GM23338 (cell line): Measurements from ENCODE around the gene DUSP10. TPM values are rescaled to one million over a fixed set of nuclear protein-coding genes. Genes with fewer than 3 reads are reported as not detected.

Experiments used
- ATAC-seq: fragments of 200-7000 bp; cut with Tn5 transposase; 3 replicates; pipeline ENCODE4 v1.9.1; 2020
- DNase-seq: peaks from one replicate; pipeline ENCODE4 v3.0.0-alpha.2; 2015; ENCODE audit warnings: low spot score
- H2AFZ ChIP-seq: fragments of 200-600 bp; sonication (generic); 2 replicates; pipeline ENCODE4 v1.8.0; 2016; ENCODE audit warnings: antibody characterized with exemption, mild to moderate bottlenecking, moderate library complexity
- H3F3A ChIP-seq: fragments of 200-600 bp; sonication (generic); replicated peaks from 2 replicates; pipeline ENCODE4 v1.8.0; 2017; ENCODE audit warnings: antibody characterized with exemption, mixed run types, low read depth
- H3K27ac ChIP-seq: fragments of 200-600 bp; sonication (generic); 2 replicates; pipeline ENCODE4 v1.6.1; 2016; ENCODE audit warnings: low read depth
- H3K27me3 ChIP-seq: fragments of 200-600 bp; sonication (generic); 2 replicates; pipeline ENCODE4 v1.8.0; 2016; ENCODE audit warnings: mild to moderate bottlenecking, mixed run types, moderate library complexity; ENCODE audit not compliant: insufficient read depth
- H3K36me3 ChIP-seq: fragments of 200-600 bp; sonication (generic); 2 replicates; pipeline ENCODE4 v1.8.0; 2016; ENCODE audit warnings: mild to moderate bottlenecking; ENCODE audit not compliant: insufficient read depth
- H3K4me1 ChIP-seq: fragments of 200-600 bp; sonication (generic); 2 replicates; pipeline ENCODE4 v1.8.0; 2016; ENCODE audit warnings: mild to moderate bottlenecking, moderate library complexity; ENCODE audit not compliant: insufficient read depth
- H3K4me2 ChIP-seq: fragments of 200-600 bp; sonication (generic); 2 replicates; pipeline ENCODE4 v1.7.1; 2017; ENCODE audit warnings: mixed run types
- H3K4me3 ChIP-seq: fragments of 200-600 bp; sonication (generic); 2 replicates; pipeline ENCODE4 v1.6.1; 2016; ENCODE audit warnings: mixed run types
- H3K79me2 ChIP-seq: fragments of 200-600 bp; sonication (generic); replicated peaks from 2 replicates; pipeline ENCODE4 v1.8.0; 2017; ENCODE audit warnings: mild to moderate bottlenecking; ENCODE audit not compliant: insufficient read depth
- H3K9me2 ChIP-seq: fragments of 200-600 bp; sonication (generic); 2 replicates; pipeline ENCODE4 v1.8.0; 2017; ENCODE audit not compliant: insufficient read depth
- H4K20me1 ChIP-seq: fragments of 200-600 bp; sonication (generic); replicated peaks from 2 replicates; pipeline ENCODE4 v1.8.0; 2017; ENCODE audit warnings: mild to moderate bottlenecking; ENCODE audit not compliant: insufficient read depth
- H3K27ac Mint-ChIP-seq: 2 replicates; pipeline ENCODE4 v1.8.0; 2020; ENCODE audit warnings: inconsistent platforms, mild to moderate bottlenecking, moderate library complexity, mixed read lengths
- H3K27me3 Mint-ChIP-seq: 3 replicates; pipeline ENCODE4 v1.8.0; 2022; ENCODE audit warnings: low read depth, mild to moderate bottlenecking, moderate library complexity, mixed read lengths, inconsistent platforms; ENCODE audit not compliant: insufficient read depth, poor library complexity
- H3K36me3 Mint-ChIP-seq: 3 replicates; pipeline ENCODE4 v1.8.0; 2021; ENCODE audit warnings: low read depth, mild to moderate bottlenecking, inconsistent platforms, moderate library complexity, mixed read lengths
- H3K4me1 Mint-ChIP-seq: 3 replicates; pipeline ENCODE4 v1.8.0; 2020; ENCODE audit warnings: mild to moderate bottlenecking, inconsistent platforms, mixed read lengths
- H3K4me3 Mint-ChIP-seq: 3 replicates; pipeline ENCODE4 v1.8.0; 2021; ENCODE audit warnings: moderate library complexity, mild to moderate bottlenecking, inconsistent platforms, mixed read lengths
- H3K9me3 Mint-ChIP-seq: 3 replicates; pipeline ENCODE4 v1.8.0; 2020; ENCODE audit warnings: moderate library complexity, mild to moderate bottlenecking, inconsistent platforms, mixed read lengths
- CREB1 ChIP-seq: fragments of 250-450 bp; sonication (Bioruptor Pico); IDR thresholded peaks from 2 replicates; pipeline ENCODE4 v1.5.0; 2020; ENCODE audit warnings: low read depth, mild to moderate bottlenecking, moderate library complexity
- EZH2phosphoT487 ChIP-seq: fragments of 200-600 bp; sonication (generic); IDR thresholded peaks from one replicate; pipeline ENCODE4 v1.8.1; 2018; ENCODE audit warnings: antibody characterized with exemption; ENCODE audit not compliant: unreplicated experiment
- JUNB ChIP-seq: IDR thresholded peaks from one replicate; pipeline ENCODE4 v1.6.1; 2016; ENCODE audit warnings: antibody characterized with exemption; ENCODE audit not compliant: unreplicated experiment
- NANOG ChIP-seq: IDR thresholded peaks from 2 replicates; pipeline ENCODE4 v1.6.1; 2016; ENCODE audit warnings: antibody characterized with exemption, borderline replicate concordance
- POLR2AphosphoS5 ChIP-seq: IDR thresholded peaks from 2 replicates; pipeline ENCODE4 v1.6.1; 2016; ENCODE audit warnings: antibody characterized with exemption, low read depth
- STAT1 ChIP-seq: IDR thresholded peaks from one replicate; pipeline ENCODE4 v1.6.1; 2016; ENCODE audit warnings: antibody characterized with exemption; ENCODE audit not compliant: unreplicated experiment
- ZNF114 ChIP-seq: fragments of 250-450 bp; sonication (Bioruptor Pico); IDR thresholded peaks from 2 replicates; pipeline ENCODE4 v1.5.0; 2020; ENCODE audit warnings: mild to moderate bottlenecking, moderate library complexity
- ZNF331 ChIP-seq: fragments of 250-450 bp; sonication (Bioruptor Pico); IDR thresholded peaks from 2 replicates; pipeline ENCODE4 v1.5.0; 2020; ENCODE audit warnings: low read depth, mild to moderate bottlenecking, moderate library complexity
- polyA plus RNA-seq: library from polyadenylated mRNA; unstranded; fragments of >200 nt; fragmentation: Nextera tagmentation; extraction: Ambion mirVana; gene quantifications from 2 replicates; pipeline ENCODE4 v1.2.1, GENCODE V29; 2016
- total RNA-seq: library from RNA; depleted of rRNA; stranded (reverse); fragments of >200 nt; shearing (Covaris generic); gene quantifications from 2 replicates; pipeline ENCODE4 v1.2.3, GENCODE V29; 2014
- TF ChIP-seq, protein P1 (sequence below): IDR thresholded peaks from 2 replicates; pipeline ENCODE4 v1.6.1; 2016; ENCODE audit warnings: antibody characterized with exemption
- TF ChIP-seq, protein P2 (sequence below): IDR thresholded peaks from one replicate; pipeline ENCODE4 v1.6.1; 2018; ENCODE audit warnings: antibody characterized with exemption; ENCODE audit not compliant: unreplicated experiment
- TF ChIP-seq, protein P3 (sequence below): fragments of 250-450 bp; sonication (Bioruptor Pico); IDR thresholded peaks from 2 replicates; pipeline ENCODE4 v1.5.0; 2020; ENCODE audit warnings: mild to moderate bottlenecking, moderate library complexity
- TF ChIP-seq, protein P4 (sequence below), 2 experiments: fragments of 200-600 bp in 1 of 2; sonication (generic) in 1 of 2; conservative IDR thresholded peaks; 2 replicates each; pipeline versions ENCODE4 v1.5.1 to v1.6.1; 2016 to 2017; ENCODE audit warnings: antibody characterized with exemption in 2 of 2, low read depth in 2 of 2, mild to moderate bottlenecking in 2 of 2, moderate library complexity in 1 of 2

DUSP10 gene
- total and polyA plus RNA-seq, 2 experiments from 2014 or later, result 1.5 to 1.6 TPM

DNA sequence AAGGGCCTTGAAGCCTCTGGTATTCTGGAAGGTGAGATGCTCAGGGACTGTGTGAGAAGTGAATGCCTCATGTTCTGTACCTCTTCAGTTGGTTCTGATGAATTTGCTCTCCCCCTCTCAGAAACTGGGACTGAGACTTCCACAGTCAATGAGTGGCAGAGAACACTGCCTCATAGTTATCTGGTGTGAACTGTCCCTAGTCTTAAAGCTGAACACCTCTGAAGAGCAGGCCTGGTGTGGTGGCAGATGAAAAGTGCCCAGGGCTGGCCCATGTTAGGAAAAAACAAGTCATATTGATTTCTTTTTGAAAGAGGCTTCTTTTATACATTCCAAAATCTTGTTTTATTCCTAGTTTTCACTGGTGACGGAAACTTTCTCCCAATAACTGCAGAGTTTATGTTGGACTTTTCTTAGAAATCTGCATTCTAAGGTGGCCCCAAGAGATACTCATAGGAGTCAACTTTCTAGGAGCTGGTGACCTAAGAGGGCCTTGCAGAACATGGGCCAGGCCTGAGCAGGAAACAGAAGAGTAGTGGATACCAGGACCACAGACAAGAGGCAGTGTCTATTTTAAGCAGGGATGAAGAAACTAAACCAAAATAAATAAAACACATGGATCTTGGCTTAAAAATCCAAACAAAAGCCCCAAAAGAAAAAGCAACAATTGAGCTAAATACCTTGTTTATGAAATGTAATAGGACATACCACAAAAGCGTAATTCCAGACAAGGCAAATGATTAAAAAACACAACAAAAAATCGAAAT, 19.5 kb downstream of the DUSP10 start:
- TF ChIP-seq, protein P1, sequence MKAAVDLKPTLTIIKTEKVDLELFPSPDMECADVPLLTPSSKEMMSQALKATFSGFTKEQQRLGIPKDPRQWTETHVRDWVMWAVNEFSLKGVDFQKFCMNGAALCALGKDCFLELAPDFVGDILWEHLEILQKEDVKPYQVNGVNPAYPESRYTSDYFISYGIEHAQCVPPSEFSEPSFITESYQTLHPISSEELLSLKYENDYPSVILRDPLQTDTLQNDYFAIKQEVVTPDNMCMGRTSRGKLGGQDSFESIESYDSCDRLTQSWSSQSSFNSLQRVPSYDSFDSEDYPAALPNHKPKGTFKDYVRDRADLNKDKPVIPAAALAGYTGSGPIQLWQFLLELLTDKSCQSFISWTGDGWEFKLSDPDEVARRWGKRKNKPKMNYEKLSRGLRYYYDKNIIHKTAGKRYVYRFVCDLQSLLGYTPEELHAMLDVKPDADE, result no peak
- TF ChIP-seq POLR2AphosphoS5 (no peak), ZNF331 (CRISPR knock-in tag) (no peak), JUNB (no peak), ZNF114 (CRISPR knock-in tag) (no peak), STAT1 (no peak), CREB1 (CRISPR knock-in tag) (no peak), NANOG (no peak), EZH2phosphoT487 (no peak)
- TF ChIP-seq, protein P2, sequence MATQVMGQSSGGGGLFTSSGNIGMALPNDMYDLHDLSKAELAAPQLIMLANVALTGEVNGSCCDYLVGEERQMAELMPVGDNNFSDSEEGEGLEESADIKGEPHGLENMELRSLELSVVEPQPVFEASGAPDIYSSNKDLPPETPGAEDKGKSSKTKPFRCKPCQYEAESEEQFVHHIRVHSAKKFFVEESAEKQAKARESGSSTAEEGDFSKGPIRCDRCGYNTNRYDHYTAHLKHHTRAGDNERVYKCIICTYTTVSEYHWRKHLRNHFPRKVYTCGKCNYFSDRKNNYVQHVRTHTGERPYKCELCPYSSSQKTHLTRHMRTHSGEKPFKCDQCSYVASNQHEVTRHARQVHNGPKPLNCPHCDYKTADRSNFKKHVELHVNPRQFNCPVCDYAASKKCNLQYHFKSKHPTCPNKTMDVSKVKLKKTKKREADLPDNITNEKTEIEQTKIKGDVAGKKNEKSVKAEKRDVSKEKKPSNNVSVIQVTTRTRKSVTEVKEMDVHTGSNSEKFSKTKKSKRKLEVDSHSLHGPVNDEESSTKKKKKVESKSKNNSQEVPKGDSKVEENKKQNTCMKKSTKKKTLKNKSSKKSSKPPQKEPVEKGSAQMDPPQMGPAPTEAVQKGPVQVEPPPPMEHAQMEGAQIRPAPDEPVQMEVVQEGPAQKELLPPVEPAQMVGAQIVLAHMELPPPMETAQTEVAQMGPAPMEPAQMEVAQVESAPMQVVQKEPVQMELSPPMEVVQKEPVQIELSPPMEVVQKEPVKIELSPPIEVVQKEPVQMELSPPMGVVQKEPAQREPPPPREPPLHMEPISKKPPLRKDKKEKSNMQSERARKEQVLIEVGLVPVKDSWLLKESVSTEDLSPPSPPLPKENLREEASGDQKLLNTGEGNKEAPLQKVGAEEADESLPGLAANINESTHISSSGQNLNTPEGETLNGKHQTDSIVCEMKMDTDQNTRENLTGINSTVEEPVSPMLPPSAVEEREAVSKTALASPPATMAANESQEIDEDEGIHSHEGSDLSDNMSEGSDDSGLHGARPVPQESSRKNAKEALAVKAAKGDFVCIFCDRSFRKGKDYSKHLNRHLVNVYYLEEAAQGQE, result no peak
- TF ChIP-seq, protein P3, sequence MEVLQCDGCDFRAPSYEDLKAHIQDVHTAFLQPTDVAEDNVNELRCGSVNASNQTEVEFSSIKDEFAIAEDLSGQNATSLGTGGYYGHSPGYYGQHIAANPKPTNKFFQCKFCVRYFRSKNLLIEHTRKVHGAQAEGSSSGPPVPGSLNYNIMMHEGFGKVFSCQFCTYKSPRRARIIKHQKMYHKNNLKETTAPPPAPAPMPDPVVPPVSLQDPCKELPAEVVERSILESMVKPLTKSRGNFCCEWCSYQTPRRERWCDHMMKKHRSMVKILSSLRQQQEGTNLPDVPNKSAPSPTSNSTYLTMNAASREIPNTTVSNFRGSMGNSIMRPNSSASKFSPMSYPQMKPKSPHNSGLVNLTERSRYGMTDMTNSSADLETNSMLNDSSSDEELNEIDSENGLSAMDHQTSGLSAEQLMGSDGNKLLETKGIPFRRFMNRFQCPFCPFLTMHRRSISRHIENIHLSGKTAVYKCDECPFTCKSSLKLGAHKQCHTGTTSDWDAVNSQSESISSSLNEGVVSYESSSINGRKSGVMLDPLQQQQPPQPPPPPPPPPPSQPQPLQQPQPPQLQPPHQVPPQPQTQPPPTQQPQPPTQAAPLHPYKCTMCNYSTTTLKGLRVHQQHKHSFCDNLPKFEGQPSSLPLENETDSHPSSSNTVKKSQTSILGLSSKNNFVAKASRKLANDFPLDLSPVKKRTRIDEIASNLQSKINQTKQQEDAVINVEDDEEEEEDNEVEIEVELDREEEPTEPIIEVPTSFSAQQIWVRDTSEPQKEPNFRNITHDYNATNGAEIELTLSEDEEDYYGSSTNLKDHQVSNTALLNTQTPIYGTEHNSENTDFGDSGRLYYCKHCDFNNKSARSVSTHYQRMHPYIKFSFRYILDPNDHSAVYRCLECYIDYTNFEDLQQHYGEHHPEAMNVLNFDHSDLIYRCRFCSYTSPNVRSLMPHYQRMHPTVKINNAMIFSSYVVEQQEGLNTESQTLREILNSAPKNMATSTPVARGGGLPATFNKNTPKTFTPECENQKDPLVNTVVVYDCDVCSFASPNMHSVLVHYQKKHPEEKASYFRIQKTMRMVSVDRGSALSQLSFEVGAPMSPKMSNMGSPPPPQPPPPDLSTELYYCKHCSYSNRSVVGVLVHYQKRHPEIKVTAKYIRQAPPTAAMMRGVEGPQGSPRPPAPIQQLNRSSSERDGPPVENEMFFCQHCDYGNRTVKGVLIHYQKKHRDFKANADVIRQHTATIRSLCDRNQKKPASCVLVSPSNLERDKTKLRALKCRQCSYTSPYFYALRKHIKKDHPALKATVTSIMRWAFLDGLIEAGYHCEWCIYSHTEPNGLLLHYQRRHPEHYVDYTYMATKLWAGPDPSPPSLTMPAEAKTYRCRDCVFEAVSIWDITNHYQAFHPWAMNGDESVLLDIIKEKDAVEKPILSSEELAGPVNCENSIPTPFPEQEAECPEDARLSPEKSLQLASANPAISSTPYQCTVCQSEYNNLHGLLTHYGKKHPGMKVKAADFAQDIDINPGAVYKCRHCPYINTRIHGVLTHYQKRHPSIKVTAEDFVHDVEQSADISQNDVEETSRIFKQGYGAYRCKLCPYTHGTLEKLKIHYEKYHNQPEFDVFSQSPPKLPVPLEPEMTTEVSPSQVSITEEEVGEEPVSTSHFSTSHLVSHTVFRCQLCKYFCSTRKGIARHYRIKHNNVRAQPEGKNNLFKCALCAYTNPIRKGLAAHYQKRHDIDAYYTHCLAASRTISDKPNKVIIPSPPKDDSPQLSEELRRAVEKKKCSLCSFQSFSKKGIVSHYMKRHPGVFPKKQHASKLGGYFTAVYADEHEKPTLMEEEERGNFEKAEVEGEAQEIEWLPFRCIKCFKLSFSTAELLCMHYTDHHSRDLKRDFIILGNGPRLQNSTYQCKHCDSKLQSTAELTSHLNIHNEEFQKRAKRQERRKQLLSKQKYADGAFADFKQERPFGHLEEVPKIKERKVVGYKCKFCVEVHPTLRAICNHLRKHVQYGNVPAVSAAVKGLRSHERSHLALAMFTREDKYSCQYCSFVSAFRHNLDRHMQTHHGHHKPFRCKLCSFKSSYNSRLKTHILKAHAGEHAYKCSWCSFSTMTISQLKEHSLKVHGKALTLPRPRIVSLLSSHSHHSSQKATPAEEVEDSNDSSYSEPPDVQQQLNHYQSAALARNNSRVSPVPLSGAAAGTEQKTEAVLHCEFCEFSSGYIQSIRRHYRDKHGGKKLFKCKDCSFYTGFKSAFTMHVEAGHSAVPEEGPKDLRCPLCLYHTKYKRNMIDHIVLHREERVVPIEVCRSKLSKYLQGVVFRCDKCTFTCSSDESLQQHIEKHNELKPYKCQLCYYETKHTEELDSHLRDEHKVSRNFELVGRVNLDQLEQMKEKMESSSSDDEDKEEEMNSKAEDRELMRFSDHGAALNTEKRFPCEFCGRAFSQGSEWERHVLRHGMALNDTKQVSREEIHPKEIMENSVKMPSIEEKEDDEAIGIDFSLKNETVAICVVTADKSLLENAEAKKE (CRISPR knock-in tag), result no peak
- TF ChIP-seq, protein P4, sequence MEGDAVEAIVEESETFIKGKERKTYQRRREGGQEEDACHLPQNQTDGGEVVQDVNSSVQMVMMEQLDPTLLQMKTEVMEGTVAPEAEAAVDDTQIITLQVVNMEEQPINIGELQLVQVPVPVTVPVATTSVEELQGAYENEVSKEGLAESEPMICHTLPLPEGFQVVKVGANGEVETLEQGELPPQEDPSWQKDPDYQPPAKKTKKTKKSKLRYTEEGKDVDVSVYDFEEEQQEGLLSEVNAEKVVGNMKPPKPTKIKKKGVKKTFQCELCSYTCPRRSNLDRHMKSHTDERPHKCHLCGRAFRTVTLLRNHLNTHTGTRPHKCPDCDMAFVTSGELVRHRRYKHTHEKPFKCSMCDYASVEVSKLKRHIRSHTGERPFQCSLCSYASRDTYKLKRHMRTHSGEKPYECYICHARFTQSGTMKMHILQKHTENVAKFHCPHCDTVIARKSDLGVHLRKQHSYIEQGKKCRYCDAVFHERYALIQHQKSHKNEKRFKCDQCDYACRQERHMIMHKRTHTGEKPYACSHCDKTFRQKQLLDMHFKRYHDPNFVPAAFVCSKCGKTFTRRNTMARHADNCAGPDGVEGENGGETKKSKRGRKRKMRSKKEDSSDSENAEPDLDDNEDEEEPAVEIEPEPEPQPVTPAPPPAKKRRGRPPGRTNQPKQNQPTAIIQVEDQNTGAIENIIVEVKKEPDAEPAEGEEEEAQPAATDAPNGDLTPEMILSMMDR (conservative IDR thresholded peaks at IDR 0.05; ENCODE audit: low read depth in 2 of 2), result no peak
- Histone ChIP-seq H3K4me1 (peaks cover 17% of the 10 kb centered on the region), H3K9me2 (peaks cover 12% of the 10 kb centered on the region; the same call in 1 of the 2 replicates), H3F3A (no peaks in the 10 kb centered on the region), H2AFZ (no peak overlapping the region), H3K4me3 (no peak overlapping the region), H3K27me3 (peaks cover 15% of the 10 kb centered on the region), H3K36me3 (peaks cover 10% of the 10 kb centered on the region), H3K4me2 (no peak overlapping the region), H3K27ac (no peak overlapping the region), H4K20me1 (no peaks in the 10 kb centered on the region), H3K79me2 (no peaks in the 10 kb centered on the region)
- H3K27ac Mint-ChIP-seq, result no peak overlapping the region
- ATAC-seq, result no peak
- no peak for DNase-seq
- H3K4me3 Mint-ChIP-seq, result no peak overlapping the region
- H3K36me3 Mint-ChIP-seq, result peaks cover 20% of the 10 kb centered on the region
- peaks cover 6% of the 10 kb centered on the region for H3K27me3 Mint-ChIP-seq
- peaks cover 17% of the 10 kb centered on the region for H3K4me1 Mint-ChIP-seq
- peaks cover 34% of the 10 kb centered on the region for H3K9me3 Mint-ChIP-seq
